EL (cell line): ENCODE data around the gene TOMM20.
A peak's percentile ranks its signal among the peaks of the same experiment; 100 is the strongest.
"Not testable (repeated sequence)": the region's sequence is repeated elsewhere in the genome, so short reads cannot be mapped to it uniquely, and the experiment has no call there.

Source experiments
- DNase-seq: peaks from one replicate; pipeline ENCODE4 v3.0.0-alpha.2; 2016

Gene TOMM20

GRCh38 chr1:235077571-235078479, 50.8 kb downstream of the TOMM20 start:
- no peak for DNase-seq

GRCh38 chr1:235077163-235077540, 51.5 kb downstream of the TOMM20 start:
- DNase-seq, result no peak

GRCh38 chr1:235076504-235077162, 52.0 kb downstream of the TOMM20 start:
- no peak for DNase-seq

GRCh38 chr1:235075777-235076308, 52.8 kb downstream of the TOMM20 start:
- peak; percentile 25 for DNase-seq

- peak; percentile 88 for DNase-seq
These were observed 53.4 kb downstream of the TOMM20 start for GRCh38 chr1:235075048-235075776.

GRCh38 chr1:235074523-235075047, 54.1 kb downstream of the TOMM20 start:
- peak; percentile 63 for DNase-seq

GRCh38 chr1:235073968-235074522, 54.6 kb downstream of the TOMM20 start:
- DNase-seq, result no peak

- no peak for DNase-seq
These were observed 55.2 kb downstream of the TOMM20 start for GRCh38 chr1:235073331-235073967.

- DNase-seq, result not testable (repeated sequence)
These were observed 56.1 kb downstream of the TOMM20 start for GRCh38 chr1:235072577-235072976.

GRCh38 chr1:235072096-235072495, 56.5 kb downstream of the TOMM20 start:
- no peak for DNase-seq

- DNase-seq, result no peak
These were observed 57.8 kb downstream of the TOMM20 start for GRCh38 chr1:235070819-235071218.

- DNase-seq, result peak; percentile 87
These were observed 58.8 kb downstream of the TOMM20 start for GRCh38 chr1:235069577-235070563.

GRCh38 chr1:235069176-235069575, 59.5 kb downstream of the TOMM20 start:
- no peak for DNase-seq

- peak; percentile 76 for DNase-seq
These were observed 60.2 kb downstream of the TOMM20 start for GRCh38 chr1:235068158-235069121.

GRCh38 chr1:235067396-235068157, 61.1 kb downstream of the TOMM20 start:
- peak; percentile 100 for DNase-seq

- DNase-seq, result no peak
These were observed 65.4 kb downstream of the TOMM20 start for GRCh38 chr1:235063068-235063765.

- DNase-seq, result no peak
These were observed 67.8 kb downstream of the TOMM20 start for GRCh38 chr1:235060607-235061470.
